GM21786 (cell line): ENCODE measurements around the gene DERL2.
A peak's percentile ranks its signal among the peaks of the same experiment; 100 is the strongest.

Experiments used
- ATAC-seq: cut with Tn5 transposase; IDR thresholded peaks from one replicate; pipeline ENCODE4 v1.9.1; 2021; ENCODE audit not compliant: unreplicated experiment

Gene DERL2

GRCh38 chr17:5502552-5502951 lies 16.6 kb upstream of the DERL2 start:
- ATAC-seq = no peak

GRCh38 chr17:5501685-5502084 lies 15.7 kb upstream of the DERL2 start:
- ATAC-seq = no peak

GRCh38 chr17:5500589-5501391 lies 14.8 kb upstream of the DERL2 start:
- no peak for ATAC-seq

GRCh38 chr17:5500247-5500588 lies 14.2 kb upstream of the DERL2 start:
- no peak for ATAC-seq

GRCh38 chr17:5499476-5500231 lies 13.7 kb upstream of the DERL2 start:
- ATAC-seq = no peak

GRCh38 chr17:5492970-5493369 lies 7.0 kb upstream of the DERL2 start:
- ATAC-seq = no peak

GRCh38 chr17:5488752-5489151 lies 2.8 kb upstream of the DERL2 start:
- ATAC-seq = no peak

- ATAC-seq = peak; percentile 86
Measured at GRCh38 chr17:5486206-5487124, 487 bp upstream of the DERL2 start, which contains the start of gene MIS12. MIS12 (plus strand) TSS chr17:5486566; CDS start chr17:5488863, 2,297 bp downstream.

- ATAC-seq = no peak
Measured at GRCh38 chr17:5481451-5481850, 4.5 kb downstream of the DERL2 start.

- ATAC-seq = no peak
Measured at GRCh38 chr17:5480962-5481361, 5.0 kb downstream of the DERL2 start.

GRCh38 chr17:5478992-5479391 lies 7.0 kb downstream of the DERL2 start:
- no peak for ATAC-seq

- ATAC-seq = no peak
Measured at GRCh38 chr17:5473906-5474305, 12.1 kb downstream of the DERL2 start.

GRCh38 chr17:5472511-5472910 lies 13.5 kb downstream of the DERL2 start:
- ATAC-seq = no peak

GRCh38 chr17:5468075-5468473 lies 17.9 kb downstream of the DERL2 start:
- ATAC-seq = no peak

GRCh38 chr17:5467416-5467815 lies 18.6 kb downstream of the DERL2 start:
- no peak for ATAC-seq

GRCh38 chr17:5466295-5466694 lies 19.7 kb downstream of the DERL2 start:
- no peak for ATAC-seq

- no peak for ATAC-seq
Measured at GRCh38 chr17:5464717-5465507, 21.1 kb downstream of the DERL2 start.

- ATAC-seq = no peak
Measured at GRCh38 chr17:5446786-5447185, 39.2 kb downstream of the DERL2 start.

- ATAC-seq = no peak
Measured at GRCh38 chr17:5444209-5444608, 41.8 kb downstream of the DERL2 start.

GRCh38 chr17:5443728-5444127 lies 42.2 kb downstream of the DERL2 start:
- no peak for ATAC-seq

- no peak for ATAC-seq
Measured at GRCh38 chr17:5439446-5439764, 46.6 kb downstream of the DERL2 start.
